IMR-90 (cell line): ENCODE results near the gene PLD1. TPM values are rescaled to one million over a fixed set of nuclear protein-coding genes. Genes with fewer than 3 reads are reported as not detected.

Experiments
- ATAC-seq: fragments of 200-7000 bp; cut with Tn5 transposase; 2 replicates; pipeline ENCODE4 v1.9.1; 2020; ENCODE audit warnings: low read depth, mild to moderate bottlenecking, moderate library complexity
- BruUV-seq: library from RNA; stranded (reverse); fragments of 400-500 nt; replicated peaks from 2 replicates; lab custom pipeline; 2021; lab: Mats Ljungman, UMichigan
- CTCF ChIA-PET: fragments of 300-600 bp; formaldehyde crosslinking; extraction: SDS; loops from one replicate; lab custom pipeline; 2021; ENCODE audit warnings: antibody characterized with exemption; lab: Yijun Ruan, JAX
- POLR2A ChIA-PET: fragments of 300-600 bp; sonication (Branson Sonifier 250); formaldehyde crosslinking; loops from one replicate; lab custom pipeline; 2022; ENCODE audit warnings: antibody characterized with exemption; ENCODE audit not compliant: unreplicated experiment; lab: Charles Lee
- DNase-seq: peaks from one replicate; pipeline ENCODE4 v3.0.0; 2013
- H2AFZ ChIP-seq: replicated peaks from 2 replicates; pipeline ENCODE3; 2013; ENCODE audit warnings: low read length, mild to moderate bottlenecking; ENCODE audit not compliant: poor library complexity
- H2AK5ac ChIP-seq: 2 replicates; pipeline ENCODE4 v1.6.1; 2013; ENCODE audit warnings: low read depth, low read length, inconsistent platforms
- H2AK9ac ChIP-seq: replicated peaks from 2 replicates; pipeline ENCODE3; 2013; ENCODE audit warnings: mild to moderate bottlenecking, low read depth, low read length, moderate library complexity; ENCODE audit not compliant: poor library complexity
- H2BK120ac ChIP-seq: 2 replicates; pipeline ENCODE4 v1.6.1; 2013; ENCODE audit warnings: low read depth, low read length, inconsistent platforms
- H2BK15ac ChIP-seq: 3 replicates; pipeline ENCODE4 v1.6.1; 2013; ENCODE audit warnings: low read depth, low read length, inconsistent platforms
- H2BK20ac ChIP-seq: 2 replicates; pipeline ENCODE4 v1.6.1; 2013; ENCODE audit warnings: low read depth, mild to moderate bottlenecking, inconsistent platforms, low read length, moderate library complexity
- H2BK5ac ChIP-seq: 2 replicates; pipeline ENCODE4 v1.6.1; 2013; ENCODE audit warnings: mild to moderate bottlenecking, low read depth, low read length, inconsistent platforms; ENCODE audit not compliant: poor library complexity, severe bottlenecking
- H3K14ac ChIP-seq: replicated peaks from 2 replicates; pipeline ENCODE4 v1.6.1; 2013; ENCODE audit warnings: low read depth, low read length, inconsistent platforms
- H3K18ac ChIP-seq: 2 replicates; pipeline ENCODE4 v1.6.1; 2013; ENCODE audit warnings: low read depth, low read length, control low read depth
- H3K23ac ChIP-seq: 2 replicates; pipeline ENCODE4 v1.6.1; 2013; ENCODE audit warnings: low read depth, low read length, inconsistent platforms
- H3K27ac ChIP-seq: 2 replicates; pipeline ENCODE4 v1.5.1; 2013; ENCODE audit warnings: mild to moderate bottlenecking, control low read depth, low read length; ENCODE audit not compliant: insufficient read depth
- H3K27me3 ChIP-seq: 2 replicates; pipeline ENCODE4 v1.6.1; 2013; ENCODE audit warnings: low read length; ENCODE audit not compliant: control insufficient read depth, insufficient read depth
- H3K36me3 ChIP-seq: 2 replicates; pipeline ENCODE4 v1.6.1; 2013; ENCODE audit warnings: low read length, mixed read lengths; ENCODE audit not compliant: control insufficient read depth, insufficient read depth
- H3K4ac ChIP-seq: 2 replicates; pipeline ENCODE4 v1.6.1; 2013; ENCODE audit warnings: low read depth, low read length, inconsistent platforms
- H3K4me1 ChIP-seq: 2 replicates; pipeline ENCODE4 v1.6.1; 2013; ENCODE audit warnings: low read length, mixed read lengths; ENCODE audit not compliant: control insufficient read depth, insufficient read depth
- H3K4me2 ChIP-seq: 2 replicates; pipeline ENCODE4 v1.6.1; 2013; ENCODE audit warnings: low read depth, mild to moderate bottlenecking, control low read depth, low read length, moderate library complexity
- H3K4me3 ChIP-seq: 2 replicates; pipeline ENCODE4 v1.5.1; 2013; ENCODE audit warnings: low read depth, mild to moderate bottlenecking, control low read depth, low read length, moderate library complexity; ENCODE audit not compliant: insufficient read depth
- H3K56ac ChIP-seq: 2 replicates; pipeline ENCODE4 v1.6.1; 2013; ENCODE audit warnings: low read length, inconsistent platforms; ENCODE audit not compliant: insufficient read depth; ENCODE audit errors: extremely low read depth
- H3K79me1 ChIP-seq, 2 experiments: 2 replicates each; pipeline ENCODE4 v1.6.1; 2013; ENCODE audit warnings: low read length in 2 of 2, inconsistent platforms in 1 of 2, low read depth in 1 of 2
- H3K9ac ChIP-seq: 2 replicates; pipeline ENCODE4 v1.6.1; 2013; ENCODE audit warnings: low read depth, low read length, control low read depth
- H3K9me1 ChIP-seq: 2 replicates; pipeline ENCODE4 v1.6.1; 2013; ENCODE audit warnings: low read length, inconsistent platforms; ENCODE audit not compliant: insufficient read depth
- H3K9me3 ChIP-seq: 2 replicates; pipeline ENCODE4 v1.6.1; 2013; ENCODE audit warnings: low read length; ENCODE audit not compliant: control insufficient read depth, insufficient read depth
- H4K20me1 ChIP-seq: 2 replicates; pipeline ENCODE4 v1.6.1; 2013; ENCODE audit warnings: low read length, inconsistent platforms; ENCODE audit not compliant: insufficient read depth
- H4K5ac ChIP-seq: 2 replicates; pipeline ENCODE4 v1.6.1; 2013; ENCODE audit warnings: mild to moderate bottlenecking, low read depth, low read length, control low read depth
- H4K8ac ChIP-seq, 2 experiments: 2 replicates each; pipeline ENCODE4 v1.6.1; 2013; ENCODE audit warnings: low read depth in 2 of 2, low read length in 2 of 2, control low read depth in 1 of 2, inconsistent platforms in 1 of 2
- H4K91ac ChIP-seq: 2 replicates; pipeline ENCODE4 v1.6.1; 2013; ENCODE audit warnings: low read depth, low read length, inconsistent platforms; ENCODE audit not compliant: insufficient read depth
- BHLHE40 ChIP-seq: fragments of 150-350 bp; IDR thresholded peaks from 2 replicates; pipeline ENCODE4 v1.6.1; 2016; ENCODE audit warnings: mild to moderate bottlenecking, low read depth, low read length
- CEBPB ChIP-seq: IDR thresholded peaks from 2 replicates; pipeline ENCODE4 v1.6.1; 2012; ENCODE audit warnings: low read depth, low read length, improper control_type of control experiment
- WGBS, 2 experiments: methylation state at CpG; one replicate each; pipeline versions ENCODE4 v1.1.5 to v1.1.7; 2013; ENCODE audit warnings: missing lambda C conversion rate in 2 of 2; ENCODE audit not compliant: insufficient read length in 1 of 2; ENCODE audit errors: extremely low coverage in 2 of 2; 5-methylcytosine and 5-hydroxymethylcytosine counted together
- dilution Hi-C: fragments of 300-500 bp; cut with HindIII; formaldehyde crosslinking; loops from one replicate; pipeline ENCODE4 v1.14.3; 2018; ENCODE audit warnings: low sequenced_read_pairs; ENCODE audit not compliant: unreplicated experiment
- in situ Hi-C: fragments of 300-500 bp; cut with MboI; formaldehyde crosslinking; loops from 3 replicates; pipeline ENCODE4 v1.14.3; 2019; ENCODE audit warnings: low sequenced_read_pairs, inconsistent platforms, mixed read lengths
- intact Hi-C: fragments of 100-400 bp; cut with micrococcal nuclease; formaldehyde crosslinking; loops from 2 replicates; pipeline ENCODE4 v1.10.0; 2022
- polyA plus RNA-seq, 3 experiments: library from polyadenylated mRNA; depleted of rRNA; stranded (reverse); fragments of >200 nt; gene quantifications; 2 replicates each; pipeline ENCODE4 v1.2.3, GENCODE V29; 2012; ENCODE audit warnings: low replicate concordance in 1 of 3
- total RNA-seq: library from RNA; depleted of rRNA; stranded (reverse); fragments of >200 nt; gene quantifications from 2 replicates; pipeline ENCODE4 v1.2.3, GENCODE V29; 2012

PLD1 gene
- total and polyA plus RNA-seq, 2 of the 4 experiments (the other 2 are of a cell fraction): 3.3 to 9.7 TPM

DNA sequence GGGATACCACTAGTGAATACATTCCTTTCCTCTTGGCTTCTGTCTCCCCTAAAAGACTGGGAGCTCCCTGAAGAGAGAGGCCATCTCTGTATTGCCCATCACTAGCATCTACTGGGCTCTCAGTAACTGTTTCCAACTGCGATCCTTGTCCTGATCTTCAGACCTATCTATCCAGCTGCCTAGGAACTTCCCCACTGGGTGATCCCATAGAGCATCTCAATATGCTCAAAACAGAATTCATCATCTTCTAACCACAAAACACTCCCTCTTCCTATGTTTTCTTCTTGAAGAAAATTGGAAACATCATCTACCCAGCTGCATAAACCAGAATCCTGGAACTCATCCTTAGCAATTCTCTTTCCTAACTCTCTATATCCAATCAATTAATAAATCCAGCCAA lies 54.6 kb downstream of the PLD1 start:
- no peak overlapping the region for H3K56ac ChIP-seq
- H4K5ac ChIP-seq: no peak overlapping the region
- H3K79me1 ChIP-seq: 0 out of 4 replicates have a peak, but pooled peaks cover 0 to 5% of the 10 kb centered on the region in 2 experiments
- POLR2A ChIA-PET: no interaction called here
- H3K4ac ChIP-seq: no peak overlapping the region
- H3K27ac ChIP-seq: no peak overlapping the region
- no peak overlapping the region for H2BK5ac ChIP-seq
- peaks cover 7% of the 10 kb centered on the region; the same call in 1 of the 2 replicates for H4K20me1 ChIP-seq
- dilution Hi-C loops (no loop called here), intact Hi-C loops (no loop called here), in situ Hi-C loops (loop anchor here (25.0 kb wide), 1 partner anchor 793 kb away; no protein-coding TSS in a partner anchor)
- H2AK5ac ChIP-seq: no peak overlapping the region
- DNase-seq (no peak), ATAC-seq (no peak)
- no CpG with 5 or more reads among the region's 1 CpG for WGBS, 2 experiments
- no peak overlapping the region for H4K91ac ChIP-seq
- no peak overlapping the region for H3K4me2 ChIP-seq
- no peak for TF ChIP-seq BHLHE40
- no peak for TF ChIP-seq CEBPB
- no peaks in the 10 kb centered on the region for H3K27me3 ChIP-seq
- no peak overlapping the region for H3K14ac ChIP-seq
- no peak overlapping the region for H2BK120ac ChIP-seq
- peaks cover 2% of the 10 kb centered on the region; the same call in 1 of the 2 replicates for H3K4me1 ChIP-seq
- no peak overlapping the region for H2BK15ac ChIP-seq
- H3K9me3 ChIP-seq: no peaks in the 10 kb centered on the region
- H3K23ac ChIP-seq: no peak overlapping the region
- peaks cover 2% of the 10 kb centered on the region; the same call in 1 of the 2 replicates for H3K9me1 ChIP-seq
- H3K36me3 ChIP-seq: peaks cover 2% of the 10 kb centered on the region; the same call in 1 of the 2 replicates
- H4K8ac ChIP-seq: no peak overlapping the region
- no peak overlapping the region for H2AFZ ChIP-seq
- no peak overlapping the region for H3K4me3 ChIP-seq
- no TSS peak for BruUV-seq
- H3K18ac ChIP-seq: no peak overlapping the region
- CTCF ChIA-PET: no interaction called here
- H3K9ac ChIP-seq: no peak overlapping the region
- no peak overlapping the region for H2BK20ac ChIP-seq
- no peak overlapping the region for H2AK9ac ChIP-seq
